Measurements from ENCODE around the gene HBS1L.

HBS1L gene

GRCh38 chr6:134943522-134944111 is 111.0 kb downstream of the HBS1L start:
- no peaks in the 10 kb centered on the region for H3K9me3 ChIP-seq (ENCODE audit: low read length)
- no peak overlapping the region for H3K9ac ChIP-seq (ENCODE audit: low read length)
- no peaks in the 10 kb centered on the region for H3K36me3 ChIP-seq (ENCODE audit: insufficient read depth, low read length)
- H3K4me3 ChIP-seq (ENCODE audit: low read depth in 1 of 2, low read length in 2 of 2), result no peak overlapping the region
- H3K27ac ChIP-seq (ENCODE audit: low read depth, low read length), result no peak overlapping the region
- no peaks in the 10 kb centered on the region for H3K4me1 ChIP-seq (ENCODE audit: insufficient read depth, low read length)
- H3K27me3 ChIP-seq (ENCODE audit: control insufficient read depth in 1 of 2, insufficient read depth in 2 of 2, low read length in 2 of 2), result no peaks in the 10 kb centered on the region

- no peaks in the 10 kb centered on the region for H3K9me3 ChIP-seq (ENCODE audit: low read length)
- no peak overlapping the region for H3K27ac ChIP-seq (ENCODE audit: low read depth, low read length)
These were observed 115.7 kb downstream of the HBS1L start for GRCh38 chr6:134938896-134939295.

GRCh38 chr6:134937426-134937825 is 117.2 kb downstream of the HBS1L start:
- H3K27me3 ChIP-seq (ENCODE audit: control insufficient read depth in 1 of 2, insufficient read depth in 2 of 2, low read length in 2 of 2), result no peaks in the 10 kb centered on the region
- H3K9me3 ChIP-seq (ENCODE audit: low read length), result no peaks in the 10 kb centered on the region
- H3K36me3 ChIP-seq (ENCODE audit: insufficient read depth, low read length), result no peaks in the 10 kb centered on the region
- H3K27ac ChIP-seq (ENCODE audit: low read depth, low read length), result no peak overlapping the region
- no peak overlapping the region for H3K4me3 ChIP-seq (ENCODE audit: low read depth in 1 of 2, low read length in 2 of 2)
- H3K9ac ChIP-seq (ENCODE audit: low read length), result no peak overlapping the region
- no peaks in the 10 kb centered on the region for H3K4me1 ChIP-seq (ENCODE audit: insufficient read depth, low read length)

More at GRCh38 chr6:134938896-134939295, 115.7 kb downstream of the HBS1L start:
- no peak overlapping the region for H3K9ac ChIP-seq (ENCODE audit: low read length)
- H3K36me3 ChIP-seq (ENCODE audit: insufficient read depth, low read length), result no peaks in the 10 kb centered on the region
- H3K4me3 ChIP-seq (ENCODE audit: low read depth in 1 of 2, low read length in 2 of 2), result no peak overlapping the region
- no peaks in the 10 kb centered on the region for H3K27me3 ChIP-seq (ENCODE audit: control insufficient read depth in 1 of 2, insufficient read depth in 2 of 2, low read length in 2 of 2)
- no peaks in the 10 kb centered on the region for H3K4me1 ChIP-seq (ENCODE audit: insufficient read depth, low read length)

- no peak overlapping the region for H3K4me3 ChIP-seq (ENCODE audit: low read depth in 1 of 2, low read length in 2 of 2)
- H3K9ac ChIP-seq (ENCODE audit: low read length), result no peak overlapping the region
- H3K27ac ChIP-seq (ENCODE audit: low read depth, low read length), result no peak overlapping the region
- no peaks in the 10 kb centered on the region for H3K4me1 ChIP-seq (ENCODE audit: insufficient read depth, low read length)
- no peaks in the 10 kb centered on the region for H3K9me3 ChIP-seq (ENCODE audit: low read length)
- no peaks in the 10 kb centered on the region for H3K36me3 ChIP-seq (ENCODE audit: insufficient read depth, low read length)
- H3K27me3 ChIP-seq (ENCODE audit: control insufficient read depth in 1 of 2, insufficient read depth in 2 of 2, low read length in 2 of 2), result no peaks in the 10 kb centered on the region
These were observed 117.7 kb downstream of the HBS1L start for GRCh38 chr6:134936931-134937330.

- H3K4me1 ChIP-seq (ENCODE audit: insufficient read depth, low read length), result no peaks in the 10 kb centered on the region
- H3K27ac ChIP-seq (ENCODE audit: low read depth, low read length), result no peak overlapping the region
- no peaks in the 10 kb centered on the region for H3K27me3 ChIP-seq (ENCODE audit: control insufficient read depth in 1 of 2, insufficient read depth in 2 of 2, low read length in 2 of 2)
- no peak overlapping the region for H3K4me3 ChIP-seq (ENCODE audit: low read depth in 1 of 2, low read length in 2 of 2)
- H3K36me3 ChIP-seq (ENCODE audit: insufficient read depth, low read length), result no peaks in the 10 kb centered on the region
- no peaks in the 10 kb centered on the region for H3K9me3 ChIP-seq (ENCODE audit: low read length)
- H3K9ac ChIP-seq (ENCODE audit: low read length), result no peak overlapping the region
These were observed 118.1 kb downstream of the HBS1L start for GRCh38 chr6:134936476-134936875.

GRCh38 chr6:134934793-134935485 is 119.7 kb downstream of the HBS1L start:
- H3K4me1 ChIP-seq (ENCODE audit: insufficient read depth, low read length), result no peaks in the 10 kb centered on the region
- H3K27ac ChIP-seq (ENCODE audit: low read depth, low read length), result no peak overlapping the region

GRCh38 chr6:134932535-134933470 is 121.8 kb downstream of the HBS1L start:
- H3K27ac ChIP-seq (ENCODE audit: low read depth, low read length), result no peak overlapping the region

More at GRCh38 chr6:134934793-134935485, 119.7 kb downstream of the HBS1L start:
- H3K4me3 ChIP-seq (ENCODE audit: low read depth in 1 of 2, low read length in 2 of 2), result no peak overlapping the region
- H3K27me3 ChIP-seq (ENCODE audit: control insufficient read depth in 1 of 2, insufficient read depth in 2 of 2, low read length in 2 of 2), result no peaks in the 10 kb centered on the region
- H3K9me3 ChIP-seq (ENCODE audit: low read length), result no peaks in the 10 kb centered on the region
- H3K9ac ChIP-seq (ENCODE audit: low read length), result no peak overlapping the region
- no peaks in the 10 kb centered on the region for H3K36me3 ChIP-seq (ENCODE audit: insufficient read depth, low read length)

GRCh38 chr6:134932098-134932497 is 122.5 kb downstream of the HBS1L start:
- Histone ChIP-seq H3K9ac (ENCODE audit: low read length) (no peak overlapping the region), H3K4me1 (ENCODE audit: insufficient read depth, low read length) (no peaks in the 10 kb centered on the region), H3K27ac (ENCODE audit: low read depth, low read length) (no peak overlapping the region), H3K36me3 (ENCODE audit: insufficient read depth, low read length) (no peaks in the 10 kb centered on the region), H3K4me3 (ENCODE audit: low read depth in 1 of 2, low read length in 2 of 2) (no peak overlapping the region), H3K9me3 (ENCODE audit: low read length) (no peaks in the 10 kb centered on the region), H3K27me3 (ENCODE audit: control insufficient read depth in 1 of 2, insufficient read depth in 2 of 2, low read length in 2 of 2) (no peaks in the 10 kb centered on the region)

More at GRCh38 chr6:134932535-134933470, 121.8 kb downstream of the HBS1L start:
- Histone ChIP-seq H3K36me3 (ENCODE audit: insufficient read depth, low read length) (no peaks in the 10 kb centered on the region), H3K4me1 (ENCODE audit: insufficient read depth, low read length) (no peaks in the 10 kb centered on the region), H3K27me3 (ENCODE audit: control insufficient read depth in 1 of 2, insufficient read depth in 2 of 2, low read length in 2 of 2) (no peaks in the 10 kb centered on the region), H3K9ac (ENCODE audit: low read length) (no peak overlapping the region), H3K9me3 (ENCODE audit: low read length) (no peaks in the 10 kb centered on the region), H3K4me3 (ENCODE audit: low read depth in 1 of 2, low read length in 2 of 2) (no peak overlapping the region)

GRCh38 chr6:134930463-134930862 is 124.2 kb downstream of the HBS1L start:
- Histone ChIP-seq H3K36me3 (ENCODE audit: insufficient read depth, low read length) (no peaks in the 10 kb centered on the region), H3K27me3 (ENCODE audit: control insufficient read depth in 1 of 2, insufficient read depth in 2 of 2, low read length in 2 of 2) (no peaks in the 10 kb centered on the region), H3K4me3 (ENCODE audit: low read depth in 1 of 2, low read length in 2 of 2) (no peak overlapping the region), H3K9ac (ENCODE audit: low read length) (no peak overlapping the region), H3K9me3 (ENCODE audit: low read length) (no peaks in the 10 kb centered on the region), H3K27ac (ENCODE audit: low read depth, low read length) (no peak overlapping the region), H3K4me1 (ENCODE audit: insufficient read depth, low read length) (no peaks in the 10 kb centered on the region)

GRCh38 chr6:134928151-134928900 is 126.3 kb downstream of the HBS1L start:
- Histone ChIP-seq H3K27me3 (ENCODE audit: control insufficient read depth in 1 of 2, insufficient read depth in 2 of 2, low read length in 2 of 2) (no peaks in the 10 kb centered on the region), H3K9me3 (ENCODE audit: low read length) (no peaks in the 10 kb centered on the region), H3K4me3 (ENCODE audit: low read depth in 1 of 2, low read length in 2 of 2) (no peak overlapping the region), H3K36me3 (ENCODE audit: insufficient read depth, low read length) (no peaks in the 10 kb centered on the region), H3K27ac (ENCODE audit: low read depth, low read length) (no peak overlapping the region), H3K4me1 (ENCODE audit: insufficient read depth, low read length) (no peaks in the 10 kb centered on the region), H3K9ac (ENCODE audit: low read length) (no peak overlapping the region)

- H3K27ac ChIP-seq (ENCODE audit: low read depth, low read length), result no peak overlapping the region
- no peaks in the 10 kb centered on the region for H3K36me3 ChIP-seq (ENCODE audit: insufficient read depth, low read length)
- H3K27me3 ChIP-seq (ENCODE audit: control insufficient read depth in 1 of 2, insufficient read depth in 2 of 2, low read length in 2 of 2), result no peaks in the 10 kb centered on the region
- no peaks in the 10 kb centered on the region for H3K4me1 ChIP-seq (ENCODE audit: insufficient read depth, low read length)
- no peak overlapping the region for H3K4me3 ChIP-seq (ENCODE audit: low read depth in 1 of 2, low read length in 2 of 2)
- H3K9ac ChIP-seq (ENCODE audit: low read length), result no peak overlapping the region
- H3K9me3 ChIP-seq (ENCODE audit: low read length), result no peaks in the 10 kb centered on the region
These were observed 128.8 kb downstream of the HBS1L start for GRCh38 chr6:134925800-134926199.
